Measurements from ENCODE around the gene CREB3. TPM values are rescaled to one million over a fixed set of nuclear protein-coding genes. Genes with fewer than 3 reads are reported as not detected.

The CREB3 gene
- total and polyA plus RNA-seq, 9 of the 15 experiments (the other 6 are each of a cell fraction or from before 2014, with no cell fraction given), result 5.7 to 18.3 (median 14.9) TPM

GRCh38 chr9:35769763-35770162, 37.3 kb downstream of the CREB3 start (continued):
- no peak for TF ChIP-seq MLX (CRISPR knock-in tag; conservative IDR thresholded peaks at IDR 0.05)
- no peak for TF ChIP-seq U2AF1 (optimal IDR thresholded peaks at IDR 0.05; ENCODE audit: low read depth, low read length)
- TF ChIP-seq ZNF184 (CRISPR knock-in tag; IDR thresholded peaks at IDR 0.05), result no peak
- TF ChIP-seq KDM1A (IDR thresholded peaks at IDR 0.05), result no peak
- no peak for TF ChIP-seq GATAD2A (IDR thresholded peaks at IDR 0.05)
- no peak for TF ChIP-seq PREB (CRISPR knock-in tag; IDR thresholded peaks at IDR 0.05)
- no peak for TF ChIP-seq ZHX1 (conservative IDR thresholded peaks at IDR 0.05; ENCODE audit: low read length)
- no peak for TF ChIP-seq HNRNPH1 (optimal IDR thresholded peaks at IDR 0.05; ENCODE audit: low read depth, low read length)
